ENCODE data around the gene KLC3.

KLC3 gene

GRCh38 chr19:45349430-45349941 lies 8.9 kb downstream of the KLC3 start:
- no peak for DNase-seq

- DNase-seq: no peak
Observed at GRCh38 chr19:45350477-45351058, 10.0 kb downstream of the KLC3 start.

GRCh38 chr19:45351401-45351952 lies 10.9 kb downstream of the KLC3 start:
- DNase-seq: no peak

GRCh38 chr19:45352062-45352461 lies 11.5 kb downstream of the KLC3 start:
- DNase-seq: no peak

- DNase-seq: no peak
Observed at GRCh38 chr19:45352471-45352870, 11.9 kb downstream of the KLC3 start.

- no peak for DNase-seq
Observed at GRCh38 chr19:45352914-45353796, 12.6 kb downstream of the KLC3 start.

GRCh38 chr19:45354241-45354842 lies 13.8 kb downstream of the KLC3 start:
- DNase-seq: no peak

GRCh38 chr19:45355402-45355801 lies 14.9 kb downstream of the KLC3 start:
- no peak for DNase-seq

GRCh38 chr19:45355910-45356309 lies 15.4 kb downstream of the KLC3 start:
- DNase-seq: no peak

GRCh38 chr19:45356760-45357444 lies 16.4 kb downstream of the KLC3 start:
- no peak for DNase-seq

- no peak for DNase-seq
Observed at GRCh38 chr19:45357445-45357783, 16.9 kb downstream of the KLC3 start.

- DNase-seq: no peak
Observed at GRCh38 chr19:45358213-45358792, 17.8 kb downstream of the KLC3 start.

- no peak for DNase-seq
Observed at GRCh38 chr19:45361608-45362007, 21.1 kb downstream of the KLC3 start.

- no peak for DNase-seq
Observed at GRCh38 chr19:45362291-45362690, 21.7 kb downstream of the KLC3 start.

- DNase-seq: no peak
Observed at GRCh38 chr19:45363861-45364459, 23.4 kb downstream of the KLC3 start.

GRCh38 chr19:45364696-45365095 lies 24.1 kb downstream of the KLC3 start:
- no peak for DNase-seq

GRCh38 chr19:45368127-45368526 lies 27.6 kb downstream of the KLC3 start:
- DNase-seq: no peak

GRCh38 chr19:45368737-45369340 lies 28.3 kb downstream of the KLC3 start:
- DNase-seq: no peak

GRCh38 chr19:45370410-45371204 lies 30.1 kb downstream of the KLC3 start, which contains the start of gene ERCC2:
TSS of gene ERCC2 (minus strand) at chr19:45370573. CDS start at chr19:45370540, 33 bp downstream.
- peak; percentile 93 to 98 for DNase-seq

- no peak for DNase-seq
Observed at GRCh38 chr19:45376045-45376724, 35.6 kb downstream of the KLC3 start.

All from NCI-H526 (cell line).